GM12878 (cell line): Measurements from ENCODE around the gene NDUFA11. TPM values are rescaled to one million over a fixed set of nuclear protein-coding genes. Genes with fewer than 3 reads are reported as not detected.
A peak's percentile ranks its signal among the peaks of the same experiment; 100 is the strongest.

Experiments used
- ATAC-seq: fragments of 200-7000 bp; cut with Tn5 transposase; 3 replicates; pipeline ENCODE4 v1.9.1; 2020; ENCODE audit warnings: mild to moderate bottlenecking, moderate library complexity
- BruUV-seq: library from RNA; stranded (reverse); fragments of 400-500 nt; replicated peaks from 2 replicates; lab custom pipeline; 2021; lab: Mats Ljungman, UMichigan
- CTCF ChIA-PET: fragments of 300-600 bp; sonication (Branson Sonifier 250); formaldehyde crosslinking; extraction: SDS; loops from one replicate; lab custom pipeline; 2021; ENCODE audit warnings: inconsistent platforms; lab: Yijun Ruan, JAX
- POLR2A ChIA-PET: fragments of 350-600 bp; formaldehyde crosslinking; extraction: SDS; loops from one replicate; lab custom pipeline; 2021; ENCODE audit warnings: inconsistent platforms; lab: Charles Lee
- RAD21 ChIA-PET: fragments of 300-600 bp; sonication (Branson Sonifier 250); formaldehyde crosslinking; loops from one replicate; lab custom pipeline; 2023; ENCODE audit warnings: antibody characterized with exemption; ENCODE audit not compliant: unreplicated experiment; lab: Charles Lee
- SMC1A ChIA-PET: fragments of 300-600 bp; sonication (Branson Sonifier 250); formaldehyde crosslinking; loops from one replicate; lab custom pipeline; 2023; ENCODE audit not compliant: unreplicated experiment, uncharacterized antibody; lab: Charles Lee
- DNase-seq: peaks from one replicate; pipeline ENCODE4 v3.0.0-alpha.2; 2011; ENCODE audit warnings: low read depth, low spot score
- FAIRE-seq: peaks from 3 replicates; lab custom pipeline; 2011; peaks lifted over from hg19 to GRCh38; lab: Jason Lieb, UNC
- H2AFZ ChIP-seq: 2 replicates; pipeline ENCODE4 v1.6.0; 2011; ENCODE audit warnings: low read depth, low read length, control low read depth; ENCODE audit not compliant: control insufficient read depth
- H3K27ac ChIP-seq: 2 replicates; pipeline ENCODE4 v1.5.1; 2011; ENCODE audit warnings: control low read depth; ENCODE audit not compliant: control insufficient read depth, insufficient read depth
- H3K27me3 ChIP-seq, 2 experiments: replicated peaks in 1 of 2; 2 replicates each; pipeline versions ENCODE4 v1.6.0 to v1.6.1; 2011; ENCODE audit warnings: low read length in 1 of 2; ENCODE audit not compliant: control insufficient read depth in 2 of 2, insufficient read depth in 2 of 2
- H3K36me3 ChIP-seq, 2 experiments: 2 replicates each; pipeline ENCODE4 v1.5.1; 2011; ENCODE audit warnings: low read length in 1 of 2; ENCODE audit not compliant: control insufficient read depth in 2 of 2, insufficient read depth in 2 of 2
- H3K4me1 ChIP-seq: 2 replicates; pipeline ENCODE4 v1.6.1; 2011; ENCODE audit warnings: mild to moderate bottlenecking, low read length, moderate library complexity, mixed read lengths; ENCODE audit not compliant: control insufficient read depth, insufficient read depth
- H3K4me2 ChIP-seq: 2 replicates; pipeline ENCODE4 v1.6.0; 2011; ENCODE audit warnings: control low read depth; ENCODE audit not compliant: control insufficient read depth, insufficient read depth
- H3K4me3 ChIP-seq: fragments of 200-600 bp; sonication (generic); 2 replicates; pipeline ENCODE4 v1.5.1; 2016
- H3K79me2 ChIP-seq: 2 replicates; pipeline ENCODE4 v1.6.0; 2011; ENCODE audit warnings: low read length; ENCODE audit not compliant: control insufficient read depth, insufficient read depth
- H3K9ac ChIP-seq: 2 replicates; pipeline ENCODE4 v1.8.0; 2011; ENCODE audit warnings: low read length, control low read depth, mixed read lengths; ENCODE audit not compliant: control insufficient read depth, insufficient read depth
- H3K9me3 ChIP-seq: replicated peaks from 3 replicates; pipeline ENCODE4 v1.5.1; 2011; ENCODE audit warnings: mild to moderate bottlenecking, low read length; ENCODE audit not compliant: control insufficient read depth, insufficient read depth
- H4K20me1 ChIP-seq: 2 replicates; pipeline ENCODE4 v1.6.0; 2011; ENCODE audit not compliant: control insufficient read depth, insufficient read depth
- BCLAF1 ChIP-seq: fragments of 450-650 bp; IDR thresholded peaks from 2 replicates; pipeline ENCODE4 v1.6.1; 2017; ENCODE audit warnings: antibody characterized with exemption, mild to moderate bottlenecking, moderate library complexity
- CREB1 ChIP-seq: IDR thresholded peaks from 2 replicates; pipeline ENCODE4 v1.6.1; 2012; ENCODE audit warnings: low read depth, mild to moderate bottlenecking, inconsistent platforms
- CREM ChIP-seq: IDR thresholded peaks from 2 replicates; pipeline ENCODE4 v1.6.1; 2014; ENCODE audit warnings: antibody characterized with exemption, low read depth
- WGBS: methylation state at CpG from one replicate; pipeline ENCODE4 v1.1.6; 2016; ENCODE audit warnings: low lambda C conversion rate; ENCODE audit not compliant: insufficient replicate concordance, insufficient coverage; ENCODE audit errors: missing lambda C conversion rate; 5-methylcytosine and 5-hydroxymethylcytosine counted together
- in situ Hi-C: fragments of 300-500 bp; cut with MboI; formaldehyde crosslinking; loops from 9 replicates; pipeline ENCODE4 v1.14.3; 2018; ENCODE audit warnings: mixed read lengths
- intact Hi-C: fragments of 100-400 bp; cut with micrococcal nuclease; formaldehyde crosslinking; loops from one replicate; pipeline ENCODE4 v1.14.2; 2022; ENCODE audit not compliant: unreplicated experiment
- polyA plus RNA-seq, 11 experiments: library from polyadenylated mRNA; depleted of rRNA in 4 of 11; unstranded in 6 of 11; stranded (reverse) in 5 of 11; fragments of >200 nt; fragmentation: Nextera tagmentation in 4 of 11; fragmentation: Illumina TruSeq in 1 of 11; extraction: Ambion mirVana in 4 of 11; extraction: Trizol in 1 of 11; gene quantifications; 1 replicate in 1 of 11; 2 replicates in 10 of 11; pipeline versions ENCODE4 v1.2.1 to v1.2.3, GENCODE V29; 2011 to 2016; ENCODE audit warnings: inconsistent platforms in 2 of 11, missing spikeins in 2 of 11, low read depth in 1 of 11
- total RNA-seq, 4 experiments: library from RNA; depleted of rRNA in 3 of 4; stranded (reverse); fragments of >200 nt in 3 of 4; fragmentation: Illumina TruSeq in 1 of 4; extraction: Trizol in 1 of 4; gene quantifications; 2 replicates each; pipeline versions ENCODE4 v1.2.1 to v1.2.3, GENCODE V29; 2013 to 2021

NDUFA11 gene
- total and polyA plus RNA-seq, 10 of the 15 experiments (the other 5 are each of a cell fraction or from before 2014, with no cell fraction given): 108 to 600 (median 289) TPM

- H3K9me3 ChIP-seq: no peaks in the 10 kb centered on the region
- DNase-seq (no peak), ATAC-seq (no peak), FAIRE-seq (peak; percentile 54)
- no peak overlapping the region for H3K27ac ChIP-seq
- SMC1A ChIA-PET: no interaction called here
- POLR2A ChIA-PET: no interaction called here
- TF ChIP-seq BCLAF1 (no peak), CREB1 (peak; percentile 52), CREM (0 out of 2 replicates have a peak, but pooled peaks have one; percentile 18)
- no TSS peak for BruUV-seq
- H3K9ac ChIP-seq: no peak overlapping the region
- in situ Hi-C loops (no loop called here), intact Hi-C loops (no loop called here)
- H3K79me2 ChIP-seq: peaks cover 52% of the 10 kb centered on the region
- no peak overlapping the region for H3K4me2 ChIP-seq
- RAD21 ChIA-PET: no interaction called here
- H2AFZ ChIP-seq: no peak overlapping the region
- peaks cover 6 to 15% of the 10 kb centered on the region in 2 experiments; a peak in 3 of 4 replicates for H3K36me3 ChIP-seq
- H3K27me3 ChIP-seq: no peaks in the 10 kb centered on the region
- H4K20me1 ChIP-seq: no peaks in the 10 kb centered on the region; the same call in none of the 2 replicates
- CTCF ChIA-PET: interaction anchor here (1.0 to 4.0 kb wide), 2 partner anchors 15 to 69 kb away, joined by 3 to 16 read pairs; no protein-coding TSS in a partner anchor
- WGBS: 69% methylated on average over 5 of the region's 5 CpGs
- no peak overlapping the region for H3K4me3 ChIP-seq
- H3K4me1 ChIP-seq: peaks cover 22% of the 10 kb centered on the region
Observed at GRCh38 chr19:5953030-5953589, 49.5 kb upstream of the NDUFA11 start.
